ENCODE measurements around the gene AOPEP.

Gene AOPEP

GRCh38 chr9:95067897-95068296 lies 341.4 kb downstream of the AOPEP start:
- H2AFZ ChIP-seq (ENCODE audit: low read depth, low read length) = no peak overlapping the region
- no peaks in the 10 kb centered on the region for H3K9me3 ChIP-seq (ENCODE audit: insufficient read depth, low read length)
- H3K27me3 ChIP-seq (ENCODE audit: low read depth, low read length) = no peaks in the 10 kb centered on the region
- H3K4me1 ChIP-seq (ENCODE audit: low read length) = no peaks in the 10 kb centered on the region
- H3K36me3 ChIP-seq (replicated peaks; ENCODE audit: low read depth, low read length) = no peaks in the 10 kb centered on the region
- H3K4me3 ChIP-seq (ENCODE audit: low read length) = no peak overlapping the region
- no peak overlapping the region for H3K27ac ChIP-seq (ENCODE audit: low read length)
- TF ChIP-seq, protein P1, sequence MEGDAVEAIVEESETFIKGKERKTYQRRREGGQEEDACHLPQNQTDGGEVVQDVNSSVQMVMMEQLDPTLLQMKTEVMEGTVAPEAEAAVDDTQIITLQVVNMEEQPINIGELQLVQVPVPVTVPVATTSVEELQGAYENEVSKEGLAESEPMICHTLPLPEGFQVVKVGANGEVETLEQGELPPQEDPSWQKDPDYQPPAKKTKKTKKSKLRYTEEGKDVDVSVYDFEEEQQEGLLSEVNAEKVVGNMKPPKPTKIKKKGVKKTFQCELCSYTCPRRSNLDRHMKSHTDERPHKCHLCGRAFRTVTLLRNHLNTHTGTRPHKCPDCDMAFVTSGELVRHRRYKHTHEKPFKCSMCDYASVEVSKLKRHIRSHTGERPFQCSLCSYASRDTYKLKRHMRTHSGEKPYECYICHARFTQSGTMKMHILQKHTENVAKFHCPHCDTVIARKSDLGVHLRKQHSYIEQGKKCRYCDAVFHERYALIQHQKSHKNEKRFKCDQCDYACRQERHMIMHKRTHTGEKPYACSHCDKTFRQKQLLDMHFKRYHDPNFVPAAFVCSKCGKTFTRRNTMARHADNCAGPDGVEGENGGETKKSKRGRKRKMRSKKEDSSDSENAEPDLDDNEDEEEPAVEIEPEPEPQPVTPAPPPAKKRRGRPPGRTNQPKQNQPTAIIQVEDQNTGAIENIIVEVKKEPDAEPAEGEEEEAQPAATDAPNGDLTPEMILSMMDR (IDR thresholded peaks at IDR 0.05; ENCODE audit: low read depth, low read length) = no peak
- TF ChIP-seq EZH2phosphoT487 (IDR thresholded peaks at IDR 0.05; ENCODE audit: low read depth) = no peak
- H3K9ac ChIP-seq (ENCODE audit: low read length) = no peak overlapping the region
- no peaks in the 10 kb centered on the region for H3K79me2 ChIP-seq (ENCODE audit: low read length)
- H3K4me2 ChIP-seq (ENCODE audit: low read length) = no peak overlapping the region
- H4K20me1 ChIP-seq (ENCODE audit: insufficient read depth, low read length) = no peaks in the 10 kb centered on the region

DNA sequence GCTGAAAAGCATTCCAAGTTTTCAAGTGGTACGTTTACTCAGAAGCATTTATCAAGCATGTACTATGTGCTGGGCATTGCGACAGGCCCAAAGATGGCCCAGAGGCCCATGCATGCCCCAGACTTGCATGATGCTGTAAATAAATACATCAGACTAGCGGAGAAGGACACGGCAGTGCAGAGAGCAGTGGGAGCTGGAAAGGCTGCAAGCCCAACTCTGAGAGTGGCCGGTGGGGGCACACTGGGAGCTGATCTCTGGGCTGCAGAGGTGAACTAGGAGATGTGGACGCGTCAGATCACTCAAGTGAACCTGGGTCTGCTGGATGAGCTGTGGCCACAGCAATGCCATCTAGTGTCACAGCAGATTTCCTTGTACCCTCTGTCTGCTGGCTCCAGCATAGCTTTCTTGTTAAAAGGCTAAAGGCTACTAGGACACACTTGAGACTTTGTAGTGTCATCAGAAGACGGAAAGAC lies 344.1 kb downstream of the AOPEP start:
- Histone ChIP-seq H2AFZ (ENCODE audit: low read depth, low read length) (no peak overlapping the region), H3K27me3 (ENCODE audit: low read depth, low read length) (no peaks in the 10 kb centered on the region), H3K79me2 (ENCODE audit: low read length) (no peaks in the 10 kb centered on the region), H3K9me3 (ENCODE audit: insufficient read depth, low read length) (no peaks in the 10 kb centered on the region), H3K27ac (ENCODE audit: low read length) (no peak overlapping the region), H3K9ac (ENCODE audit: low read length) (no peak overlapping the region), H3K36me3 (replicated peaks; ENCODE audit: low read depth, low read length) (no peaks in the 10 kb centered on the region), H3K4me2 (ENCODE audit: low read length) (no peak overlapping the region), H3K4me1 (ENCODE audit: low read length) (no peaks in the 10 kb centered on the region), H3K4me3 (ENCODE audit: low read length) (no peak overlapping the region), H4K20me1 (ENCODE audit: insufficient read depth, low read length) (no peaks in the 10 kb centered on the region)
- TF ChIP-seq, protein P1 (IDR thresholded peaks at IDR 0.05; ENCODE audit: low read depth, low read length) = no peak
- TF ChIP-seq EZH2phosphoT487 (IDR thresholded peaks at IDR 0.05; ENCODE audit: low read depth) = no peak

DNA sequence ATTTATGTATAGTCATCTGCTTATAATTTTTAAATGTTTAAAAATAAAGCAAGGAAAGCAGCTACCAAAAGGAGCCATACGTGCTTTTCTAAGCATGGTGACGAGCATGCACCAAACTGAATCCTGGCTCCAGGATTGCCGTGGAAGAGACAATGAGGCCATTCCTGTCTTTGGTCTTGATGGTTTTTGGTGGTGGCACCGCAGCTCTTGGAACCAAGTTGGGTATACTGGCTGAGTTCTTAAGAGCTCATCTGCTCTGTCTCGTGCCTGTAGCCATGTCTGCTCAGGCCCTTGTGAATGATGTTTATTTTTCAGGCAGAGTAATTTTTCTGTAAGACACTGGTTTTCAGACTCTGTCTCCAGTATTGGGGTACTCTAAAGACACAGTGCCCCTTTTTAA lies 345.0 kb downstream of the AOPEP start:
- H4K20me1 ChIP-seq (ENCODE audit: insufficient read depth, low read length) = no peaks in the 10 kb centered on the region
- H3K36me3 ChIP-seq (replicated peaks; ENCODE audit: low read depth, low read length) = no peaks in the 10 kb centered on the region
- no peak overlapping the region for H2AFZ ChIP-seq (ENCODE audit: low read depth, low read length)
- no peak overlapping the region for H3K27ac ChIP-seq (ENCODE audit: low read length)
- H3K9ac ChIP-seq (ENCODE audit: low read length) = no peak overlapping the region
- no peaks in the 10 kb centered on the region for H3K27me3 ChIP-seq (ENCODE audit: low read depth, low read length)
- H3K4me1 ChIP-seq (ENCODE audit: low read length) = no peaks in the 10 kb centered on the region
- TF ChIP-seq, protein P1 (IDR thresholded peaks at IDR 0.05; ENCODE audit: low read depth, low read length) = no peak
- TF ChIP-seq EZH2phosphoT487 (IDR thresholded peaks at IDR 0.05; ENCODE audit: low read depth) = no peak
- H3K4me3 ChIP-seq (ENCODE audit: low read length) = no peak overlapping the region
- no peak overlapping the region for H3K4me2 ChIP-seq (ENCODE audit: low read length)
- no peaks in the 10 kb centered on the region for H3K79me2 ChIP-seq (ENCODE audit: low read length)
- H3K9me3 ChIP-seq (ENCODE audit: insufficient read depth, low read length) = no peaks in the 10 kb centered on the region

DNA sequence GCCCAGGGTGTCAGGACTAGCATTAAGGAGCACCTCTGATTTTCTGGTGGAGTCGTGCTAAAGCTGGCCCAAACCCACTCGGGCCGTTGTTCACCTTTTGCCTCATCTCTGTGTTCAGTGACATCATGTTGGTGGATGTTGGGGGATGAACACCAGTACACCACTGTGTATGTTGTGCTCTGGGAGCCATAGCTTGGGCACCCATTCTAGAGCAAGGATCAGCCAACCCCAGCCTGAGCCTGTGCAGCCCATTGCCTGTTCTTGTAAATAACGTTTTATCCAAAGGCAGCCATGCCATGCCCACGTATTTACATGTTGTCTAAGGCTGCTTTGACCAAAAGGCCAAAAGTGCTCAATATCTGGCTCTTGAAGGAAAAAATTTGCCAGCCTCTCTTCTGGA lies 345.4 kb downstream of the AOPEP start:
- Histone ChIP-seq H3K4me2 (ENCODE audit: low read length) (no peak overlapping the region), H3K9me3 (ENCODE audit: insufficient read depth, low read length) (no peaks in the 10 kb centered on the region), H3K27me3 (ENCODE audit: low read depth, low read length) (no peaks in the 10 kb centered on the region), H2AFZ (ENCODE audit: low read depth, low read length) (no peak overlapping the region), H3K4me1 (ENCODE audit: low read length) (no peaks in the 10 kb centered on the region), H3K27ac (ENCODE audit: low read length) (no peak overlapping the region), H3K4me3 (ENCODE audit: low read length) (no peak overlapping the region), H3K9ac (ENCODE audit: low read length) (no peak overlapping the region), H3K36me3 (replicated peaks; ENCODE audit: low read depth, low read length) (no peaks in the 10 kb centered on the region), H3K79me2 (ENCODE audit: low read length) (no peaks in the 10 kb centered on the region), H4K20me1 (ENCODE audit: insufficient read depth, low read length) (no peaks in the 10 kb centered on the region)
- TF ChIP-seq, protein P1 (IDR thresholded peaks at IDR 0.05; ENCODE audit: low read depth, low read length) = no peak
- no peak for TF ChIP-seq EZH2phosphoT487 (IDR thresholded peaks at IDR 0.05; ENCODE audit: low read depth)

All from OCI-LY3 (cell line).